ENCODE results near the gene GNAS.
"Not testable (repeated sequence)": the region's sequence is repeated elsewhere in the genome, so short reads cannot be mapped to it uniquely, and the experiment has no call there.

GRCh38 chr20:58820515-58820914 is 32.0 kb upstream of the GNAS start:
- TF ChIP-seq, protein P1, sequence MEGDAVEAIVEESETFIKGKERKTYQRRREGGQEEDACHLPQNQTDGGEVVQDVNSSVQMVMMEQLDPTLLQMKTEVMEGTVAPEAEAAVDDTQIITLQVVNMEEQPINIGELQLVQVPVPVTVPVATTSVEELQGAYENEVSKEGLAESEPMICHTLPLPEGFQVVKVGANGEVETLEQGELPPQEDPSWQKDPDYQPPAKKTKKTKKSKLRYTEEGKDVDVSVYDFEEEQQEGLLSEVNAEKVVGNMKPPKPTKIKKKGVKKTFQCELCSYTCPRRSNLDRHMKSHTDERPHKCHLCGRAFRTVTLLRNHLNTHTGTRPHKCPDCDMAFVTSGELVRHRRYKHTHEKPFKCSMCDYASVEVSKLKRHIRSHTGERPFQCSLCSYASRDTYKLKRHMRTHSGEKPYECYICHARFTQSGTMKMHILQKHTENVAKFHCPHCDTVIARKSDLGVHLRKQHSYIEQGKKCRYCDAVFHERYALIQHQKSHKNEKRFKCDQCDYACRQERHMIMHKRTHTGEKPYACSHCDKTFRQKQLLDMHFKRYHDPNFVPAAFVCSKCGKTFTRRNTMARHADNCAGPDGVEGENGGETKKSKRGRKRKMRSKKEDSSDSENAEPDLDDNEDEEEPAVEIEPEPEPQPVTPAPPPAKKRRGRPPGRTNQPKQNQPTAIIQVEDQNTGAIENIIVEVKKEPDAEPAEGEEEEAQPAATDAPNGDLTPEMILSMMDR (IDR thresholded peaks at IDR 0.05) = not testable (repeated sequence)
- not testable (repeated sequence) for TF ChIP-seq POLR2A (IDR thresholded peaks at IDR 0.05)
